Cardiac ventricle fibroblast (primary cell): Measurements from ENCODE around the gene ZDHHC20. TPM values are rescaled to one million over a fixed set of nuclear protein-coding genes. Genes with fewer than 3 reads are reported as not detected.

ENCODE experiments used
- total RNA-seq: library from RNA; depleted of rRNA; stranded (reverse); fragments of >200 nt; gene quantifications from 2 replicates; pipeline ENCODE4 v1.2.3, GENCODE V29; 2015

ZDHHC20 gene
- total RNA-seq = 41.4 and 47.7 TPM in 2 replicates

GRCh38 chr13:21458813-21459701, at the start of gene ZDHHC20:
ZDHHC20 (minus strand) TSS chr13:21459303; CDS start chr13:21459171, 132 bp downstream.

Other genes starting within 250 kb of the ZDHHC20 start
- 44.5 and 51.1 TPM in 2 replicates for gene MICU2, start 144.9 kb upstream of the ZDHHC20 start, total RNA-seq
- gene FGF9, start 211.8 kb upstream of the ZDHHC20 start, total RNA-seq = not detected in 2 replicates